GM12891 (cell line): Measurements from ENCODE around the gene NOL9.

Experiments
- DNase-seq: peaks from one replicate; pipeline ENCODE4 v3.0.0; 2011; ENCODE audit warnings: low spot score; ENCODE audit not compliant: insufficient read length
- FAIRE-seq: peaks from 2 replicates; lab custom pipeline; 2011; peaks lifted over from hg19 to GRCh38; lab: Jason Lieb, UNC
- PAX5 ChIP-seq: IDR thresholded peaks from 2 replicates; pipeline ENCODE4 v1.6.1; 2011; ENCODE audit warnings: low read length, moderate library complexity, mild to moderate bottlenecking; ENCODE audit not compliant: insufficient read depth, severe bottlenecking
- POLR2A ChIP-seq: IDR thresholded peaks from 2 replicates; pipeline ENCODE4 v1.6.1; 2011; ENCODE audit warnings: low read depth, low read length, control low read depth
- POLR2AphosphoS5 ChIP-seq: IDR thresholded peaks from 2 replicates; pipeline ENCODE4 v1.6.1; 2011; ENCODE audit warnings: low read depth, low read length, control low read depth
- POU2F2 ChIP-seq: IDR thresholded peaks from 2 replicates; pipeline ENCODE4 v1.6.1; 2011; ENCODE audit warnings: low read depth, mild to moderate bottlenecking, control low read depth, low read length, moderate library complexity
- SPI1 ChIP-seq: IDR thresholded peaks from 2 replicates; pipeline ENCODE4 v1.6.1; 2011; ENCODE audit warnings: low read depth, low read length, control low read depth
- TAF1 ChIP-seq: IDR thresholded peaks from 2 replicates; pipeline ENCODE4 v1.6.1; 2011; ENCODE audit warnings: low read depth, low read length, control low read depth

NOL9 gene

DNA sequence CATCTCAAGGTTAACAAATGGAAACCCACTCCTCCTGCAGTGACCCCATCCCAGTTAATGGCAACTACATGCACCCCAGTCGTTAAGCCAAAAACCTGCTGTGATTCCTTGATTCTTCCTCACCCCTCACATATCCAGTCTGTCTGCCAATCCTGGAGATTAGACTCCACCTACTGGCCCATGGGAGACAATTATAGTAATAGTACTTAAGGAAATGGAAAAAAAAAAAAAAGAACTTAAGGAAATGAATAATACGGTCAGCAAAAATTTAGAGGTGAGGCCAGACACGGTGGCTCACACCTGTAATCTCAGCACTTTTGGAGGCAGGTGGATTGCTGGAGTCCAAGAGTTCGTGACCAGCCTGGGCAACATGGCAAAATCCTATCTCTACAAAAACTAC is 7.0 kb downstream of the NOL9 start:
- no peak for FAIRE-seq

DNA sequence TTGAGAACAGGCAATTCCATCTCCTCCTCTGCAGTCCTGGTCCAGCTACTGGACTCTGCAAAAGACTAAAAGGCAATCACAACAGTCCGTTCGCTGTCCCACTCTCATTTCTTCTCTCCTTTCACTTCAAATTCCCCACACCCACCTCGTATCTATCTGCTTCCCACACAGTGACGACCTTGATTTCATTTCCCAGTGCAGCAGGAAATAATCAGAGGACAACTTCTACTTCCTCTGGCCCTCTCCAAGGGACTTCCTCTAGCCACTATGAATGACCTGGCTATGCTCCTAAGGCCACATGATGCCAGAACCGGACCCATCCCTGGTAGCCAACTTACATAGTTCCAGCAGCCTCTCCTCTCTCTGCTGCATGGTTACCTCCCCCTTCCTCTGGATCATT is 8.0 kb downstream of the NOL9 start:
- FAIRE-seq (no peak), DNase-seq (no peak)
- TF ChIP-seq POU2F2 (no peak), POLR2AphosphoS5 (no peak)

More for the DNA sequence above, 7.0 kb downstream of the NOL9 start:
- TF ChIP-seq POLR2A = no peak
- TF ChIP-seq PAX5 = no peak
- no peak for TF ChIP-seq POU2F2
- no peak for TF ChIP-seq TAF1
- TF ChIP-seq POLR2AphosphoS5 = no peak
- no peak for TF ChIP-seq SPI1
- no peak for DNase-seq

DNA sequence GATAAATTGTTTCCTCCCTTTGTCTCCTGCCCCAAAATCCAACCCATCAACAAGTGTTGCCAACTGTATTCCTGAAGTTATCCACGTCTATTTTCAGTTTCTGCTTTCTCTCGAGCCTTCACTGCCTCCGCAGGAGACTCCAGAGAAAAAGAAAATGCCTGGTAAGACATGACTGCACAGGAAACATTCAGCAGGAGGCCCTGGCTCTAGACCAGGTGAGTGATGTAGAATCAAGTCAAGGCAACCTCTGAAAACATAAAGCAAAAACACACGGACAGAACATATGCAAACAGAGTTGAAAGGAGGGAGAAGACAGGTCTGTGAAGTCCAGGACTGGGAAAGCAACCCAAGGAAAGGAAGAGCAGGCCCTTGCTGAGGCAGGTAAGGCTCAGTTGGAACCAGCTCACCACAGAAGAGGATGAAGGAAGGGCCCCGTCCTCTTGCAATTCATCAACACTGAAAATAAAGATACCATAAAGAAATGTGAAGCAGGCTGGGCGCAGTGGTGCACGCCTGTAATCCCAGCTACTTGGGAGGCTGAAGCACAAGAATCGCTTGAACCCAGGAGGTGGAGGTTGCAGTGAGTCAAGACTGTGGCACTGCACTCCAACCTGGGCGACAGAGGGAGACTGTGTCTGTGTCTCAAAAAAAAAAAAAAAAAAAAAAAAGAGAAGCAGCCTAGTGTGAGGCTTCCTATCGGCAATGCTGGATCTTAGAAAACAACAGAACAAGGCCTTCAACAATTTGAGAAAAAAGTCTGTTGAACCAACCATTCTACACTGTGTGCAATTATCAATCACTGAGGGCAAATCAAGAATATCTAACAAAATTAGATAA is 8.8 kb downstream of the NOL9 start:
- TF ChIP-seq POU2F2 = no peak
- TF ChIP-seq PAX5 = no peak
- TF ChIP-seq POLR2AphosphoS5 = no peak
- TF ChIP-seq SPI1 = no peak
- TF ChIP-seq POLR2A = no peak
- no peak for TF ChIP-seq TAF1
- FAIRE-seq (no peak), DNase-seq (no peak)

DNA sequence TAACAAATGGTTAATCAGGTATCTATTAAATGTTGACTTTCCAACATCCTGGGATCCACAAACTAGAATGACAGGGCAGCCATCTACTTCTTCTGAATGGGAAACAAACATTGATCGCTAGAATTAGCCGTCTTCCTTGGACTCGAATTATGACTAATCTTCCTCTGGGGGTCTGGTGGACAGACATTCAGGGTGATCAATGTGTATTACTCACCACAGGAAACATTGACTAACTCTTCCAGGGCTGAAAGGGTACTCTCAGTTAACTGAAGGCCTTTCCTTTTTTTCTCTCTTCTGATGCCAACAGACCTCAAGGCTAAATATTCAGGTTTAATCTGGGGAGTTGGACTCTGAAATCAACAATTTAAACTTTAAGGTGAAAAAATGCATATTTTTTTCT is 9.5 kb downstream of the NOL9 start:
- no peak for FAIRE-seq
- no peak for TF ChIP-seq PAX5
- no peak for TF ChIP-seq POU2F2
- TF ChIP-seq SPI1 = no peak
- TF ChIP-seq POLR2A = no peak
- no peak for TF ChIP-seq TAF1
- no peak for TF ChIP-seq POLR2AphosphoS5
- no peak for DNase-seq

DNA sequence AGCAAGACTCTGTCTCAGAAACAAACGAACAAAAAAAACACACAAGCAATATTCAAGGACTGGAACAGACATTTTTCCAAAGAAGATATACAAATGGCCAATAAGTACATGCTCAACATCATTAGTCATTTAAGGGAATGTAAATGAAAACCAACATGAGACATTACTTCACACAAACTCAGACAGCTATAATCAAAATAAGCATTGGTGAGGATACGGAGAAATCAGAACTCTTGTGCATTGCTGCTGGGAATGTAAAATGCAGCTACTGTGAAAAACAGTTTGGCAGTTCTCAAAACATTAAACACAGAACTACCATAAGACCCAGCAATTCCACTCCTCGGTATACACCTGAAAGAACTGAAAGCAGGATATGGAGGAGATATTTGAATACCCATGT is 15.4 kb downstream of the NOL9 start:
- DNase-seq (no peak), FAIRE-seq (no peak)
- TF ChIP-seq POLR2AphosphoS5 (no peak), POLR2A (no peak), TAF1 (no peak), POU2F2 (no peak), SPI1 (no peak), PAX5 (no peak)

DNA sequence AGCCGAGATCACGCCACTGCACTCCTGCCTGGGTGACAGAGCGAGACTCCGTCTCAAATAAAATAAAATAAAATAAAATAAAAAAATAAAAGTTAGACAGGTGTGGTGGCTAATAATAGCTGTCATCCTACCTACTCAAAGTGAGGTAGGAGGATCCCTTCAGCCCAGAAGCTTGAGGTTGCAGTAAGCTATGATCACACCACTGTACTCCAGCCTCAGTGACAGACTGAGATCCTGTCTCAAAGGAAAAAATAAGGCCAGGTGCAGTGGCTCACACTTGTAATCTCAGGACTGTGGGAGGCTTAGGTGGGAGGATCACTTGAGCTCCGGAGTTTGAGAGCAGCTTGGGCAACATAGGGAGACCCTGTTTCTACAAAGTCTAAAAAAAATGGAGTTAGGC is 18.0 kb downstream of the NOL9 start:
- TF ChIP-seq TAF1 (no peak), POLR2AphosphoS5 (no peak), PAX5 (no peak), SPI1 (no peak), POLR2A (no peak), POU2F2 (no peak)
- DNase-seq = no peak
- no peak for FAIRE-seq

DNA sequence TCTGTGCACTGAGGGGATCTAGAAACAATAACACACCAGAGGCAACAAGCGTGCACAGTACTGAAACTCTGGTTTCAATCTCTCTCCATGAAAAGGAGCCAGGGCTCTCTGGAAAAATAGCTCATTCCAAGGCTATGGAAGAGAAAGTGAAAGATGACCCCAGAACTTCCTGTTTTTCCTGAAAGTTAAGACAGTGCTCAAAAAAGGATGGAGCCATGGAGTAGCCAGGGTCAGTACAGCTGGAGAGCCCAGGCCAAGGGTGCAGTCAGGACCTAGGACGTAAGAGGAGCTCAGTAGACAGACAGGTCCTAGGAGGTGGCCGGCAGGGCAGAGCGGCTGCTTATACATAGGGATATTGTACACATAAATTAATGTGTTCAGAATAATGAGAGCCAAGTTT is 19.1 kb downstream of the NOL9 start:
- TF ChIP-seq SPI1 (no peak), POLR2A (no peak), PAX5 (no peak), TAF1 (no peak), POU2F2 (no peak), POLR2AphosphoS5 (no peak)
- no peak for DNase-seq
- FAIRE-seq = no peak

DNA sequence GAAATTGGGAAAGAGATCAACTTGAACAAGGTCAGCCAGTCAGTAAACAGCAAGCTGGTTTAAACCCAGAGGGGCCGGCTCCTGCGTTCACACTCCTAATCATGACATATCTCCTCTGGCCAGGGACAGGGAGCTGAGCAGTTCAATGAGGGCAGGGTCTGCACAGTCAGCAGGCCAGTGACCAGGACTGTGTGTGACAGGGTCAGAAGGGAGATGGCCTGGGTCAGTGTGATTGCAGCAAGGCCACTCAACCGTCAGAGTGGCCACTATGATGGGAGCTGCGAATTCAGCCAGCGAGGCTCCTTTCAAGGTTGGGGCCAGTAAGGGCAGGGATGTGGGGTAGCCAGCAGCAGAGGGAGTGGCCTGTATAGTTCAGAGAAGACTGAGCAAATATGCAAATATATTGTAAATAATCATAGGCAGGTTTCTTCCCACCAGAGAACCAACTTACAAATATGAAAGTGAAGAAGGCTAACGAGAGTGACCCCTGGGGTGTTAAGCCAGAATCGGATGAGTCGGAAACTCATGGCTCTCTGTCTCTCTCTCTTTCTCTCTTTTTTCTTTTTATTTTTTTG is 20.0 kb downstream of the NOL9 start:
- no peak for FAIRE-seq
- no peak for TF ChIP-seq POU2F2
- TF ChIP-seq SPI1 = no peak
- no peak for TF ChIP-seq TAF1
- TF ChIP-seq PAX5 = no peak
- TF ChIP-seq POLR2AphosphoS5 = no peak
- TF ChIP-seq POLR2A = no peak
- DNase-seq = no peak

DNA sequence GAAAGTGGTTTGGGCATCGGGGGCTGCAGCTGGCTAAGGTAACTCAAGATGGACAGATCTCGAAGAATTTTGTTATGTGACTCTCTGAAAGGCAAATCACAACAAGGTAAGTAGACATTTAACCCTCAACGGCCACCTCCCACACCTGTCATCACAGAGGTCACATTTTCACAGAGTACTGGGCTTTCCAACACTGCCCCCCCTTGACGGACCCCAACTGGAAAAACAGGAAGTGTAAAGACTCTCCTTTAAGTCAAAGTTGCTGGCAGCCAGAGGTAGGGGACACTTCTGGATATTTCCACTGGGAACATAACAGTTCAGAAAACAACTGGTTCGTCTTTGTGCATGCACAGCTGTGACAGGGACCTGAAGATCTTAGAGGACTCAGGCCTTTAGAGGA is 22.3 kb downstream of the NOL9 start:
- FAIRE-seq (no peak), DNase-seq (no peak)
- TF ChIP-seq POLR2A (no peak), PAX5 (no peak), POU2F2 (no peak), SPI1 (no peak; the same call in 1 of the 2 replicates), TAF1 (no peak), POLR2AphosphoS5 (no peak)

DNA sequence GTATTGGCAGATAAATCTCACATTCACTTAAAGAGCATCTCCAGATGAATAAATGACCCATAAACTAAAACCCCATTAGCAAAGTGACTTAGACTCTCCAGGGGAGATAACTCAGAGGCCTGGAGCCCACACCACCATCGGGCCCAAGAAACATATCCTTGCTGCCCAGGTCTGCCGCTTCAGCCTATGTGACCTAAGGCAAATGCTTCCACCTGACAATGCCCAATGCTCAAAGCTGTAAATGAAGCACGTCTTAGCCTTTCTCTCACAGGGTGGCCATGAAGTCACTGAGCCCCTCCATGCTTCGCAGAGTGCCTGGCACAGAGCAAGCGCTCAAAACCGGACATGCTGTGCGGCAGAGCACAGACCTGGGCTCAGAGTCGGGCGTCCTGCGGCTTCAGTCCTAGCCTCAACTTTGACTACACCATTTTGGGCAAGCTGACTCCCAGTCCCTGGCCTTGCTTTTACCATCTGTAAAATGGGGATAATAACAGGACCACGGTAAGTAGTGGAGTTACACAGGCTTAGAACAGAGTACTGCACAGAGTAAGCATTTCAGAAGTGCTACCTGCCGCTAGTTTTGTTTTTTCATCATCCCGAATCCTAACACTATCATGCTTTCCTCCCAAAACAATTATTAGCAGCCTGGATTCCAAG is 23.7 kb downstream of the NOL9 start:
- DNase-seq = no peak
- TF ChIP-seq POLR2A = no peak
- TF ChIP-seq SPI1 = no peak
- no peak for TF ChIP-seq POU2F2
- TF ChIP-seq PAX5 = no peak
- TF ChIP-seq POLR2AphosphoS5 = no peak
- TF ChIP-seq TAF1 = no peak
- no peak for FAIRE-seq
